HG03045 (cell line): ENCODE results near the gene ARHGAP1.
"Not testable (repeated sequence)": the region's sequence is repeated elsewhere in the genome, so short reads cannot be mapped to it uniquely, and the experiment has no call there.

ENCODE experiments used
- ATAC-seq: cut with Tn5 transposase; IDR thresholded peaks from one replicate; pipeline ENCODE4 v1.9.1; 2021; ENCODE audit warnings: mild to moderate bottlenecking, moderate library complexity; ENCODE audit not compliant: unreplicated experiment

The ARHGAP1 gene

DNA sequence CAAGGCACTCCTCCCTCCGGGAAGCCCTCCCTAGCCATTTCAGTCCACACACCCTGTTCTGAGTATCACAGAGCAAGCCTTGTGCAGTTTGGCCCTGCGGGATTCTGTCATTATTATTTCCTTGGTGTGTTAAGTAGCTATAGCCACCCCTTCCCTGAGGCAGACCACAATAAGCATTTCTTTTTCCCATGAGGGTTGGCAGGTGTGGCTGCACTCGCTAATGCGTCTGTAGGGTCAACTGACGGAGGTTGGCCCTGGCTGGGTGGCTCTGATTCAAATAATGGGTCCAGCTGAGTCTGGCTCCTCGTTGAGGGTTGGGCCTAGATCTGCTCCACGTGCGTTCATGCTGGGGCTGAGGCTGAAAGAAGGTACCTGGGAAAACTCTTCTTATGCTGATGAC is 23.7 kb upstream of the ARHGAP1 start:
- ATAC-seq = no peak

DNA sequence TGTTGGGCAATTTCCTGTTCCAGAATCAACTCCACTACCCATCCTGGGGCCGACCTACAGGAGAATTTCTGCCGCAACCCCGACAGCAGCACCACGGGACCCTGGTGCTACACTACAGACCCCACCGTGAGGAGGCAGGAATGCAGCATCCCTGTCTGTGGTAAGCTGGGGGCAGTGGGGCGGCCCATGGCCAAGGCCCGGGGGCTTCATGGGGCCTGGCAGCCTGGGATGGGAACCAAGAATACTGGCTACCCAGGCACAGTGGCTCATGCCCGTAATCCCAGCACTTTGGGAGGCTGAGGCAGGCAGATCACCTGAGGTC is 22.9 kb upstream of the ARHGAP1 start:
- ATAC-seq = no peak

DNA sequence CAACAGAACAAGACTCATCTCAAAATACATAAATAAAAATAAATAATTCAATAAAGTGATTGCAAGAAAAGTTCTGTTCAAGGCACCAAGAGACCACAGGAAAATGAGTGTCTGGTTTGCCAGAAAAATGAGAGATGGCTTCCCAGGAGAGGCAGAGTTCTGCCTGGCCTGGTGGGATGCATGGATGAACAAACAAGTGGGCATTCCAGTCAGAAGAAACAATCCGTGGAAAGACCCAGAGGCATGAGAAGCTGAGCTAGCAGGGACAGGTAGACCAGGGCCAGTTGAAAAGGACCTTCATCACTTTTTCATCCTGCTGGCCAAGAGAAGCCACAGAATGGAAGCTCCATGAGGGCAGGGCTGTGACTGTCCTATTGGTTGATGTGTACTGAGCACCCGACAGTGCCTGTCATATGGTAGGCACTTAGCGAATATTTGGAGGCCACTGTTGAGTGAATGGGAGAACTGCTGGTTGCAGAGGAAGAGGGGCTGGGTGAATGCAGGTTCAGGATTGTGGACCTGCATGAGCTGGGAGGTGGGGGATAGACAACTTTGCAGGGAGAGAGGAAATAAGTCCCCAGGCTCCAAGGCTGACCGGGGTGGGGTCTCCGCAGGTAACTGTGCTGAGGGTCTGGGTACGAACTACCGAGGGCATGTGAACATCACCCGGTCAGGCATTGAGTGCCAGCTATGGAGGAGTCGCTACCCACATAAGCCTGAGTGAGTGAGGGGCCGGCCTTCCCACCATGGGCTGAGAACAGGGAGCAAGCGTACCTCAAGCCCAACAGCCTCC is 22.3 kb upstream of the ARHGAP1 start:
- ATAC-seq = no peak

DNA sequence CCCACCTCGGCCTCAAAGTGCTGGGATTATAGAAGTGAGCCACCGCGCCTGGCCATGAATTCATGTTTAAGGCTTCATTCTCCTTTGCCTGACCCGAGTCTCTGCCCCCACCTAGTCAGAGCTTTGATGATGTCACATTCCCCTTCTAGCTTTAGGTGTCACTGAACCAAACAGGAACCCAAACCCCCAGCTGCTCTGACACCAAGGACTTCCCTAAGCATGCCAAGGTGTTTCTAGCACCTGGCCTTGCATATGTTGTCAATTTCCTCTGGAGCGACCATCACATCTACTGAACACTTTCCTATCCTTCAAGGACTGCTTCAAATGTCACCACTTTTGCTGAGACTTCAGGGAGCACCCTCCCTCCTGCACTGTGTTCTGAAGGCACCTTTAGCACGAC is 20.9 kb upstream of the ARHGAP1 start:
- ATAC-seq = no peak

DNA sequence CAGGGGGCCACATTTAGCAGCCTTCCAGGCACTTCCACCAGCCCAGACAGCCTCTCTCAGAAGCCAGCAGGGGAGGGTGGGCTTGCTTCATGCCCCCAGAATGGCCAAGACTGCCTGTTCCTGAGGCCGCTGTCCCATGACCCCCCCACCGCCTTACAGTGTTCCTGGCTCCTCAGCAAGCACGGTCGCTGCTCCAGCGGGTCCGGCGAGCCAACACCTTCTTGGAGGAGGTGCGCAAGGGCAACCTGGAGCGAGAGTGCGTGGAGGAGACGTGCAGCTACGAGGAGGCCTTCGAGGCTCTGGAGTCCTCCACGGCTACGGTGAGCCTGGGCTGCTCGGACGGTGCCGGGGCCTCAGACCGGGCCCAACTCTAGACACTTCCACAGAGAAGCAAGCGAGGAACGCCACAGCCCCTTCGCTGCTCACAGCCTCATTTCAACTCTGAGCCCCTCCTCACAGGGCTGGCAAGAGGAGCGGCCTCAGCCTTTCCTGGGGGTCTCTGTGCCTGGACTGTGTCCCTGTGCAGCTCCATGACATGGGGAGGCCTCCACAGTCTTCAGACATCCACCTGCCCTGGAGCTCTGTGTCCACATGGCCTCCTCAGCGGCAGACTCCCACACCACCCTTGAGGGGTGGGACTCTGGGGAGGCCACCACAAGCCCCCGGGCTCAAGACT is 19.3 kb upstream of the ARHGAP1 start:
- no peak for ATAC-seq

DNA sequence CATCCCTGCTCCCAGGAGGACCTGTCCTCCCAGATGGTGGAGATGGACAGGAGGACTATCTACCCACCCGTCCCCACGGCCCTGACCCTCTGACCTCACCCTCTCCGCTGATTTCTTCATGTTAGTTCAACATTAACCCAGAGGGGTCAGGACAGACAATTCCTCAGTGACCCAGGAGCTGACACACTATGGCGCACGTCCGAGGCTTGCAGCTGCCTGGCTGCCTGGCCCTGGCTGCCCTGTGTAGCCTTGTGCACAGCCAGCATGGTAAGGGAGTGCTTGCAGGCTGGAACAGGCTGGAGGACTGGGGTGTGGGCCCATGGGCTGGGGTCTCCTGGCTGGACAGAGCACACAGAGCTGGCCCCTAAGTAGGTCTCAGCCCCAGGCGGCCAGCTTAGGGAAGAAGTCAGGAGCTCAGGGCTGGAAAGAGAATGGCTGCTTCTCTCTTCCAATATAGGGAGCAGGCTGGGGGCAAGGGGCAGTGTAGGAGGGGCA is 18.7 kb upstream of the ARHGAP1 start, which contains the start of gene F2:
Gene F2 (plus strand): TSS at position 166 of the 495 bp plus-strand sequence. CDS start 23 bp downstream, at position 189.
- ATAC-seq = no peak

DNA sequence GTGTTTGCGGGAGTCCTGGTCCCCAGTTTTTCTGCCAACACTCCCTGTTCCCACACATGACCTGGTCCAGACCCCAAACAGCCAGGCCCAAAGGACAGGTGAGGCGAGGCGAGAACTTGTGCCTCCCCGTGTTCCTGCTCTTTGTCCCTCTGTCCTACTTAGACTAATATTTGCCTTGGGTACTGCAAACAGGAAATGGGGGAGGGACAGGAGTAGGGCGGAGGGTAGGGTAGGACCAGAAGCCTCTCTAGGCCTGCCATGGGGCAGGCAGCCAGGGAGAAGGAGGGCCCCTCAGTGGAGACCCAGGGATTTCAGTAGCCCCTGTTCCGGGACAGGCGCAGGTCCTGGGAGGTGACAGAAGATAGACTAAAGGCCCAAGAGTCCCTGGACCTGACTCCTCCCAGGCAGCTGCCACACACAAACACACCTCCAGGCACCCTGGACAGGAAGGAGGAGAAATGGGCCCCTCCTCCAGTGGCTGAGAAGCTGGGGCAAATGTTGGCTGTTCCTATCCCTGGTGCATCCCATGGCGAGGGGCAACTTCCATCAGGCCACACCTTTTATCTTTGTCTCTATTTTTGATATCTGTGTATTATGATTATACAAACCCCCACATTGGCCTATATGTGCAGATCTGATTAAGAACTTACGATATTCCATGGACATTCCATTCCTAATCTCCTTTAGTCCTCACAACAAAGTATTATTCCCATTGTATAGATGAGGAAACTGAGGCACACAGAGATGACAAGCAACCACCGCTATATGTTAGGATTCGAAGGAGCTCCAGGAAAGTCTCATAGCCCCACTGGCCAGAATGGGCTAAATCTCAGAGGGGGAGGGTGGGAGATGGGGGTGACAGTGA is 18.0 kb upstream of the ARHGAP1 start:
- no peak for ATAC-seq

DNA sequence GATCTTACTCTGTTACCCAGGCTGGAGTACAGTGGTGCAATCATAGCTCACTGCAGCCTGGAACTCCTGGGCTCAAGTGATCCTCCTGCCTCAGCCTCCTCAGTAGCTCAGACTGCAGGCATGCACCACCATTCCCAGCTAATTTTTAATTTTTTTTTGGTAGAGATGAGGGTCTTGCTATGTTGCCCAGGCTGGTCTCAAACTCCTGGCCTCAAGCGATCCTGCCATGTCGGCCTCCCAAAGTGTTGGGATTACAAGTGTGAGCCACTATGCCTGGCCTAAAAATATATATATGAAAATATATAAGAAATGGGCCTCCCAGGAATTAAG is 17.4 kb upstream of the ARHGAP1 start:
- ATAC-seq = not testable (repeated sequence)

DNA sequence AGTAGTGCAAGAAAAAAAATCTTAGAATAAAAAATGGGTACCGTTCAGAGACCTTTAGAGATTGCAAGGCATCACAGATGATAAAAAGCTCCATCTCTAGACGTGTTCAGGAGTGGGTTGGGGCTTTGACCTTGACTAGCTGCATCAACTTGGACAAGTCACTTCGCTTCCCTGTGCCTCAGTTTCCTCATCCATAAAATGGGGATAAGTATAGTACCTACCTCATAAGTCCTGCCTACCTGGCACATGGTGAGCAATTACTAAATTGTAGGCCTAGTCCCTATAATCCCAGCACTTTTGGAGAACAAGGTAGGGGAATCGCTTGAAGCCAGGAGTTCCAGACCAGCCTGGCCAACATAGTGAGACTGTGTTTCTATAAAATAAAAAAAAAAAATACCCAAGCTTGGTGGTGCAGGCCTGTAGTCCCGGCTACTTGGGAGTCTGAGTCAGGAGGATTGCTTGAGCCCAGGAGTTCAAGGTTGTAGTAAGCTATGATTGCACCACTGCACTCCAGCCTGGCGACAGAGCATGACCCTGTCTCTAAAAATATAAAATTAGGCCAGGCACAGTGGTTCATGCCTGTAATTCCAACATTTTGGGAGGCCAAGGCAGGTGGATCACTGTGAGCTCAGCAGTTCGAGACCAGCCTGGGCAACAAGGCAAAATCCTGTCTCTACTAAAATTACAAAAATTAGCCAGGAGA is 12.6 kb upstream of the ARHGAP1 start:
- ATAC-seq = no peak

DNA sequence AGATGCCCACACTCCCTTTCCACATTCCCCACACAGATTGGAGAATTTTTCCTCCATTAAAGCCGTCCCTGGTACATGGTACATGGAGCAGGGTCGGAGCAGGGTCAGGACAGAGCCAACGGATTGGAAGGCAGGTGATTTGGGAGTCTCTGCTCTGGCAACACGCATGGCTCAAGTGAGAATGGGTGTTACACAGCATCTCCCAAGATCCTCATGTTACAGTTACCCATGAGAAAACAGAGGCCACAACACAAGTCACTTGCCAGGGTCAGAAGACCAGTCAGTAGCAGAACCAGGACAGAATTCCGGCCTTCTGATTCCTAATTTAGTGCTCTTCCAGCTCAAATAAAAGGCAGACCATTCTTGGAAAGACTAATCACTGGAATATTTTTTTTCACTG is 10.9 kb upstream of the ARHGAP1 start:
- no peak for ATAC-seq

DNA sequence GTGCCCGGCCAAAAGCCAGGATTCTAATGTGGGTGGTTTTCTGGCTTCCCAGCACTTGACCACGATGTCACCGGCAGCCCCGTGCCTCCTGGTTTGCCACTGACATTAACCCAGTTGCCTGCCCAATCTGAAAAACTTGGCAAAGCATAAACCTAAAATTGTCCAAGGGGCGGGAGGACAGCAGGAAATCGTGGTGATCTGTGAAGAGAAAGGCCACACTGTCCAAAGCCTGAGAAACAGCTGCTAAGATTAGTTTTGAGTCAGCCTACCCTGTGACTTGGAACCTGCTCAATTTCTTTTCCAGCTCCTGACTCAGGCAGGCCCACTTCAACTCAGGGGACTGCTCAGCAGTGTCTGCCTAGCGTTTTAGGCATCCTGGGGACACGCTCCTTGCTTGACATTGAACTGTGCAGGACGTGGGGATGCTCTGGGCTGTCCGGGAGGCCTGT is 10.4 kb upstream of the ARHGAP1 start:
- no peak for ATAC-seq

DNA sequence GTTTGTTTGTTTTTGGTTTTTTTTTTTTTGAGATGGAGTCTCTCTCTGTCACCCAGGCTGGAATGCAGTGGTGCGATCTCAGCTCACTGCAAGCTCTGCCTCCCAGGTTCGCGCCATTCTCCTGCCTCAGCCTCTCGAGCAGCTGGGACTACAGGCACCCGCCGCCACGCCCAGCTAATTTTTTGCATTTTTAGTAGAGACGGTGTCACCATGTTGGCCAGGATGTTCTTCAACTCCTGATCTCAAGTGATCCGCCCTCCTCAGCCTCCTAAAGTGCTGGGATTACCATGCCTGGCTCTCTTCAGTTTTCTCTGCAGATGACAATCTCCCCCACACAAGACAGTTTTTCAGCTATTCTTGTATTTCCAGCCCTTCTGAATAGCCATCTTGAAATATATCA is 8.9 kb upstream of the ARHGAP1 start:
- ATAC-seq = not testable (repeated sequence)

DNA sequence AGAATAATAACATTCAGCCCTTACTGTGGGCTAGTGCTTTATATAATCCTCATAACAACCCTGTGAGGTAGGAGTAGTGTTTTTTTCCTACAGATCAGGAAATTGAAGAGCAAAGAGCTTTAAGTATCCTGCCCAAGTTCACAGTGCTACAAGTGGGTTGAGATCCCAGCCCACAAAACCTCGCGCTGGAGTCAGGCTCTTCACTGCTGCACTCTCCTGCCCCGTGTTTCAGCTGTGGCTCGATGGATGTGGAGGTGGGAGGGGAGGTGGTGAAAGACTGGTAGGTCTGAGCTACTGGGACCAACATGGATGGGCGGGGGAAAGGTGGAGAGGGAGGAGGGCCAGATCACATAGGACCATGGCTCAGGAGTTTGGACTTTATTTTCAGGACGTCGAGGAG is 6.5 kb upstream of the ARHGAP1 start:
- no peak for ATAC-seq

DNA sequence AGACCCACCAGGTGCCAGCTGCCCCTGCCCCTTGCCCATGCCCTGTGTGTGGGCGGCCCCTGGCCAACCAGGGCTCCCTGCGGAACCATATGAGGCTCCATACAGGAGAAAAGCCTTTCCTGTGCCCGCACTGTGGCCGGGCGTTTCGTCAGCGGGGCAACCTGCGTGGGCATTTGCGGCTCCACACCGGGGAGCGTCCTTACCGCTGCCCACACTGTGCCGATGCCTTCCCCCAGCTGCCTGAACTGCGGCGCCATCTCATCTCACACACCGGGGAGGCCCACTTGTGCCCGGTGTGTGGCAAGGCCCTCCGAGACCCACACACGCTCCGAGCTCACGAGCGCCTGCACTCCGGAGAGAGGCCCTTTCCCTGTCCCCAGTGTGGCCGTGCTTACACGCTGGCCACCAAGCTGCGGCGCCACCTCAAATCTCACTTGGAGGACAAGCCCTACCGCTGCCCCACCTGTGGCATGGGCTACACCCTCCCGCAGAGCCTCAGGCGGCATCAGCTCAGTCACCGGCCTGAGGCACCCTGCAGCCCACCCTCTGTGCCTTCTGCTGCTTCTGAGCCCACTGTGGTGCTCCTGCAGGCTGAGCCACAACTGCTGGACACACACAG is 4.8 kb upstream of the ARHGAP1 start:
- no peak for ATAC-seq

DNA sequence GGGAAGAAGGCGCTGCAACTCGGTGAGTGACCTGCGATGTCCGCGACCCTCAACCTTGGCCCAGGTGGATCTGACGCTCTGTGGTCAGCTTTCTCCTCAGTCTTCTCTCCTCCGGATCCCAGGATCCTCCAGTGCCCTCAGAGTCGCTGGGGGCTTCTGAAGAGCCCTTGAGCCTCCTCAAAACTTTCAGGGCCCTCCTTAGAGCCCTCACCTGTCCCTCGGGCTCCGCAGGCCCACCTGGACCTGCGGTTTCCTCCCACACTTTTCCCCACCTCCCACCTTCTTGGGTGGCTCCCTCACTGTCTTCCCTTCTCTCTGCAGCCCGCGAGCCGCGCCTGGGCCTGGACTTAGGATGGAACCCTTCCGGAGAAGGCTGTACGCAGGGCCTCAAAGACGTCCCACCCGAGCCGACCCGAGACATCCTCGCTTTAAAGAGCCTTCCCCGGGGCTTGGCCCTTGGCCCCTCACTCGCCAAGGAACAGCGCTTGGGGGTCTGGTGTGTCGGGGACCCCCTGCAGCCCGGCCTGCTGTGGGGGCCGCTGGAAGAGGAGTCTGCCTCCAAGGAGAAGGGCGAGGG is 747 bp upstream of the ARHGAP1 start:
- no peak for ATAC-seq

DNA sequence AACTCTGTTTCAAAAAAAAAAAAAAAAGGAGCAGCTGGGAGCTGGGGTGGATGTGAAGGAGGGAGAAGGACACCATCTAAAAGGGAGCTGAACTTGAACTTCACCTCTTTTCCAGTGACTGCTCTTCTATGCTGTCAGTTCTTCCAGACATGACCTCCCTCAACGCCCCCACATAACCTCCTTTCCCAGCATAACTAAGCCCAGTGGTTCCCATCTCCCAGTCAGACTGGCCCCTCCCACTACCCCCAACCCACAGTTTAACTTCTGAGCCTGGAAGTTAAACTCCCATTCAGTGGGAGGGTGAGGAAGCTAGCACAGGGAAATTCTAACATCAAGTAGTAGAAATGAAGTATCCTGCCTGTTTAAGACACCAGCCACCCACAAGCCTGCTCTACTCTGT is 1.8 kb downstream of the ARHGAP1 start:
- no peak for ATAC-seq

DNA sequence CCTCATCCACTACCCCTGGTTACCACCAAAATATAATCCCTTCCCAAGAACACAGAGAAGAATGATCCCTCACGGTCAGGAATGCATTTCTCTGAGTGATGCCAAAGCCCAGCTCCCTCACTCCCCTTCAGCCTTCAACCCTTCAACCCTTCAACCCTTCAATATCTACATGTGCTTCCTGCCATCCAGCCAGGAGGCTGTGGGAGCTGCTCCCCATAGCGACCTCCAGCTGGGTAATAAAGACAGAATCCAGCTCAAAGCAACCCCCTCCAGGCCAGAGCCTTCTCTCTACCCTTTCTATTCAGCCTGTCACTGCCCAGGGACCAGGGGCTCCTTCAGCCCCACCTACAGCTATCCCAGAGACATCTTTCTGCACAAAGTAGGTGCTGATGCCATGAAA is 2.7 kb downstream of the ARHGAP1 start:
- ATAC-seq = no peak

DNA sequence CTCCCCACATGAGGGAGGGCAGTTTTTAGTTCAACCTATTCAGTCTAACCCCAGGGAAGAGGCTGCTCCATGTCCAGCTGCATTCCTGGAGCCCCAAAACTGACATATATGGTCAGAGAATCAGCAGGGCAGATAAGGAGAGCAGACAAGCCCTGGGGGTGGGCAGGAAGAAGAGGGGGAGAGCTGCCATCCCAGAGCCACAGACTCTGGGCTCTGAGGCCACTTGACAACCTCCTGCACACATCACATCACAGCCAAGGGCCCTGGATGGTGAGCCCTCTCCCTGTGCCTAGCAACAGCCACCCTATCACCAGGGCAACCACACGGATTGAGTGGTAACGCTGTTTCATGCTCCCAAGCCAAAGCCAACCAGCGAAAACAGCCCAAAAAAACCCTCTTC is 3.1 kb downstream of the ARHGAP1 start:
- ATAC-seq = no peak

DNA sequence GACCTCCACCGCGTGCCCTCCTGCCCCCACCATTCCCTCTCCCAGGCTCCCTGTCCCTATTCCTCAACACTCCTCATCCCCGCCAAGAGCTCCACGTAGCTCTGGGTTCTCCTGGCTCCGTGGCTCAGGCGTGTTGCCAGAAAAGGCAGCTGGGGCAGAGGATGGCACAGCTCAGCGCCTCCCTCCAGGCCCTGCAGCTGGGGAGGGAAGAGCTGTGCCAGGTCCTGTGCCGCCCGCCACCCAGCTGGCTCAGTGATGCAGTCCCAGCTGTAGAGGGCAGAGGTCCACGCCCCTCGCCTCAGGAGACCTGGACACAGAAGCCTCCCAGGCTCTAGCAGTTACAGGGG is 4.2 kb downstream of the ARHGAP1 start:
- no peak for ATAC-seq
